ENCODE measurements around the gene ATRX.
"Not testable (repeated sequence)": the region's sequence is repeated elsewhere in the genome, so short reads cannot be mapped to it uniquely, and the experiment has no call there.

The ATRX gene

GRCh38 chrX:77548751-77549150, 237.3 kb downstream of the ATRX start:
- H3K27ac ChIP-seq (ENCODE audit: low read depth, low read length) = no peak overlapping the region
- no peak overlapping the region for H3K9ac ChIP-seq (ENCODE audit: low read depth, low read length)
- no peaks in the 10 kb centered on the region for H3K27me3 ChIP-seq (ENCODE audit: control insufficient read depth, insufficient read depth, low read length)
- no peak overlapping the region for H3K4me3 ChIP-seq (ENCODE audit: low read depth, low read length)
- no peaks in the 10 kb centered on the region for H3K4me1 ChIP-seq (ENCODE audit: control insufficient read depth, insufficient read depth, low read length)
- H3K9me3 ChIP-seq (ENCODE audit: control insufficient read depth, insufficient read depth, low read length) = peaks cover 23% of the 10 kb centered on the region
- H3K36me3 ChIP-seq (ENCODE audit: control insufficient read depth, insufficient read depth, low read length) = no peaks in the 10 kb centered on the region; the same call in 1 of the 2 replicates

GRCh38 chrX:77539778-77540177, 246.2 kb downstream of the ATRX start:
- not testable (repeated sequence) for H3K27me3 ChIP-seq (ENCODE audit: control insufficient read depth, insufficient read depth, low read length); H3K9ac ChIP-seq (ENCODE audit: low read depth, low read length); H3K4me1 ChIP-seq (ENCODE audit: control insufficient read depth, insufficient read depth, low read length); H3K36me3 ChIP-seq (ENCODE audit: control insufficient read depth, insufficient read depth, low read length); H3K4me3 ChIP-seq (ENCODE audit: low read depth, low read length); H3K27ac ChIP-seq (ENCODE audit: low read depth, low read length)
- H3K9me3 ChIP-seq (ENCODE audit: control insufficient read depth, insufficient read depth, low read length) = peaks cover 18% of the 10 kb centered on the region

- H3K9ac ChIP-seq (ENCODE audit: low read depth, low read length); H3K4me1 ChIP-seq (ENCODE audit: control insufficient read depth, insufficient read depth, low read length); H3K27me3 ChIP-seq (ENCODE audit: control insufficient read depth, insufficient read depth, low read length); H3K27ac ChIP-seq (ENCODE audit: low read depth, low read length); H3K36me3 ChIP-seq (ENCODE audit: control insufficient read depth, insufficient read depth, low read length); H3K4me3 ChIP-seq (ENCODE audit: low read depth, low read length): not testable (repeated sequence)
- peaks cover 26% of the 10 kb centered on the region for H3K9me3 ChIP-seq (ENCODE audit: control insufficient read depth, insufficient read depth, low read length)
Observed at GRCh38 chrX:77531261-77531660, 254.8 kb downstream of the ATRX start.

DNA sequence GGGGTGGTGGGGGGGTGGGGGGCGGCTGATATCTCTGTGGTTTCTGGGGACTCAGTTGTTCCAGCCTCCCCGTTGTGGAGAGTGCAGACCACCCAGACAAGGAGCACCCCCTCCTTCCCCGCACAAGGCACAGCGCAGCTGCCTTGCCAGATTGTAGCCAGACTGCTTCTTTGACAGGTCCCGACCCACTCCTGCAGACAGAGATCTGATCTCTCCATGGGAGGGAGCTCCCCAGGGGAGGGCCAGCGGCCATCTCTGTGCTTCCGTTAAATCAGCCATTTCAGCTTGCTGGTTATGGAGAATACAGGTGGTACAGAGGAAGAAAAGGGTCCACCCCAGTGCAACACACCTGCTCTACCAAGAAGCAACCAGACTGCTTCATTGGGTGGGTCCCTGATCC, 258.0 kb downstream of the ATRX start:
- Histone ChIP-seq H3K27me3 (ENCODE audit: control insufficient read depth, insufficient read depth, low read length) (no peaks in the 10 kb centered on the region), H3K36me3 (ENCODE audit: control insufficient read depth, insufficient read depth, low read length) (peaks cover 2% of the 10 kb centered on the region), H3K27ac (ENCODE audit: low read depth, low read length) (no peak overlapping the region), H3K9ac (ENCODE audit: low read depth, low read length) (no peak overlapping the region), H3K9me3 (ENCODE audit: control insufficient read depth, insufficient read depth, low read length) (peaks cover 23% of the 10 kb centered on the region), H3K4me3 (ENCODE audit: low read depth, low read length) (no peak overlapping the region), H3K4me1 (ENCODE audit: control insufficient read depth, insufficient read depth, low read length) (no peaks in the 10 kb centered on the region)

GRCh38 chrX:77527233-77528001, 258.6 kb downstream of the ATRX start:
- no peak overlapping the region for H3K4me3 ChIP-seq (ENCODE audit: low read depth, low read length)
- no peaks in the 10 kb centered on the region for H3K4me1 ChIP-seq (ENCODE audit: control insufficient read depth, insufficient read depth, low read length)
- no peak overlapping the region for H3K9ac ChIP-seq (ENCODE audit: low read depth, low read length)
- H3K9me3 ChIP-seq (ENCODE audit: control insufficient read depth, insufficient read depth, low read length) = peaks cover 29% of the 10 kb centered on the region
- H3K27me3 ChIP-seq (ENCODE audit: control insufficient read depth, insufficient read depth, low read length) = no peaks in the 10 kb centered on the region
- no peak overlapping the region for H3K27ac ChIP-seq (ENCODE audit: low read depth, low read length)
- peaks cover 7% of the 10 kb centered on the region for H3K36me3 ChIP-seq (ENCODE audit: control insufficient read depth, insufficient read depth, low read length)

- Histone ChIP-seq H3K27me3 (ENCODE audit: control insufficient read depth, insufficient read depth, low read length) (no peaks in the 10 kb centered on the region), H3K4me3 (ENCODE audit: low read depth, low read length) (no peak overlapping the region), H3K4me1 (ENCODE audit: control insufficient read depth, insufficient read depth, low read length) (no peaks in the 10 kb centered on the region), H3K36me3 (ENCODE audit: control insufficient read depth, insufficient read depth, low read length) (peaks cover 35% of the 10 kb centered on the region), H3K27ac (ENCODE audit: low read depth, low read length) (no peak overlapping the region), H3K9ac (ENCODE audit: low read depth, low read length) (no peak overlapping the region), H3K9me3 (ENCODE audit: control insufficient read depth, insufficient read depth, low read length) (peaks cover 50% of the 10 kb centered on the region)
Observed at GRCh38 chrX:77519765-77520164, 266.3 kb downstream of the ATRX start.

DNA sequence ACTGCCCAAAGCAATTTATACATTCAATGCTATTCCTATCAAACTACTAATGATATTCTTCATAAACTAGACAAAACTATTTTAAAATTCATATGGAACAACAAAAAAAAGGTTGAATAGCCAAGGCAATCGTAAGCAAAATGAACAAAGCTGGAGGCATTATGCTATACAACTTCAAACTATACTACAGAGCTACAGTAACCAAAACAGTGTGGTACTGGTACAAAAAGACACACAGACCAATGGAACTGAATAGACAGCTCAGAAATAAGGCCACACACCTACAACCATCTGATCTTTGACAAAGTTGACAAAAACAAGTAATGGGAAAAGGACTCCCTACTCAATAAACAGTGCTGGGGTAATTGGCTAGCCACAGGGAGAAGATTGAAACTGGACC, 271.8 kb downstream of the ATRX start:
- Histone ChIP-seq H3K36me3 (ENCODE audit: control insufficient read depth, insufficient read depth, low read length) (peaks cover 8% of the 10 kb centered on the region; the same call in 1 of the 2 replicates), H3K27me3 (ENCODE audit: control insufficient read depth, insufficient read depth, low read length) (no peaks in the 10 kb centered on the region), H3K27ac (ENCODE audit: low read depth, low read length) (no peak overlapping the region), H3K9ac (ENCODE audit: low read depth, low read length) (no peak overlapping the region), H3K9me3 (ENCODE audit: control insufficient read depth, insufficient read depth, low read length) (peaks cover 52% of the 10 kb centered on the region), H3K4me1 (ENCODE audit: control insufficient read depth, insufficient read depth, low read length) (no peaks in the 10 kb centered on the region), H3K4me3 (ENCODE audit: low read depth, low read length) (no peak overlapping the region)

DNA sequence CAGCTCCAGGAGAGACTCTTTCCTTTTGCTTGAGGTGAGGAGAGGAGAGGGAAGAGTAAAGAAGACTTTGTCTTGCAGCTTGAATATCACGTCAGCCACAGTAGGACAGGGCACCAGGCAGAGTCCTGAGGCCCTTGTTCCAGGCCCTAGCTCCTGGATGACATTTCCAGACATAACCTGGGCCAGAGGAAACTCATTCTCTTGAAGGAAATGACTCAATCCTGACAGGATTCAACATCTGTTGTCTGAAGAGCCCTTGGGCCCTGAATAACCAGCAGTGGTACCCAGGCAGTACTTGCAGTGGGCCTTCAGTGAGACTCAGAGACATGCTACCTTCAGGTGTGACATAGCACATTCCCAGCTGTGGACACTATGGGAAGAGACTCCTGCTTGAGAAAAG, 276.0 kb downstream of the ATRX start:
- Histone ChIP-seq H3K36me3 (ENCODE audit: control insufficient read depth, insufficient read depth, low read length) (peaks cover 30% of the 10 kb centered on the region), H3K9me3 (ENCODE audit: control insufficient read depth, insufficient read depth, low read length) (peaks cover 34% of the 10 kb centered on the region), H3K4me3 (ENCODE audit: low read depth, low read length) (no peak overlapping the region), H3K27me3 (ENCODE audit: control insufficient read depth, insufficient read depth, low read length) (no peaks in the 10 kb centered on the region), H3K9ac (ENCODE audit: low read depth, low read length) (no peak overlapping the region), H3K4me1 (ENCODE audit: control insufficient read depth, insufficient read depth, low read length) (0 out of 2 replicates have a peak, but pooled peaks cover 2% of the 10 kb centered on the region), H3K27ac (ENCODE audit: low read depth, low read length) (no peak overlapping the region)

DNA sequence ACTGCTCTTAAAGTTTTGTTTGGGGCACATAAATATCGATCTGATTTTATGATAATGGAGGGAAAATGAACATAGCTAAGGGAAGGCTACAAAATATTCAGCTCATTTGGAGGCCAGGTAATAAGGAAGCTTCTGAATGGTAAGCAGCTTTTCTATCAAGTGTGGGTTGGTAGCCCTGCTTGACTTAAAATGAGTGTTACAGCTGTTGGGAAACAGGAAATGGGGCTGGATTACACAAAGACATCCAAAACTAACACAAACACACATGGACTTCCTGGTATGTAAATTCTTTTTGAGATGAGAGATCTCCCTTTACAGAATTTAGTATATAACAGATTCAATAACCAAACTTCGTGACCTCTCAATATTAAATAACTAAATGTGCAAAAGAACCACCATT, 280.8 kb downstream of the ATRX start:
- Histone ChIP-seq H3K9me3 (ENCODE audit: control insufficient read depth, insufficient read depth, low read length) (peaks cover 19% of the 10 kb centered on the region), H3K4me3 (ENCODE audit: low read depth, low read length) (no peak overlapping the region)

DNA sequence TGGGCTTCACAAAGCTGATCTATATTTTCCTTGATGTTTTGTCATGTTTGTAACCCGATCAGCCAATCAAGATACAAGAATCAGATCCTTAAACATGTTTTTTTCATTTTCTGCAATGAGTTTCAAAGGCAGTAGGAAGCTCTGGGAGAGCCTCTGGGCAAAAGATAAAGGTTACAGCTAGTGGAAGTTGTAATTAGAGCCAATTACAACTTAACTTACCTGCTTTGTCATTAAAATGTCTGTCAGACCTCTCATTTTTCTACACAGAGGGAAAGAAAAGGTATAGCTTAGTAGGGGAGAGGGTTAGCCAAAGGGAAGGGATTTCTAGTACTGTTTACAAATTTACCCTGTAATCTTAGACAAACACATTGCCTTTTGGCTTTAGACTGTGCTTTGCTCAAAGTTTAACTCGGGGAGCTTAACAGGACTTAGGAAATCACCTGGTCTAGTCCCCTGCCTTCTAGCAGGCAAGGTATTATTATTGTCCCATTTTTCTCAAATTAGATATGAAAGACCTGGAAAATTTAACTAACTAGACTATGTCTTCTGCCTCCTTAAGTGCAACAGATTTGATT, 283.0 kb downstream of the ATRX start:
- peaks cover 14% of the 10 kb centered on the region for H3K9me3 ChIP-seq (ENCODE audit: control insufficient read depth, insufficient read depth, low read length)
- peak overlapping the region; percentile 48 for H3K27ac ChIP-seq (ENCODE audit: low read depth, low read length)
- H3K4me3 ChIP-seq (ENCODE audit: low read depth, low read length) = no peak overlapping the region
- H3K9ac ChIP-seq (ENCODE audit: low read depth, low read length) = no peak overlapping the region
- H3K27me3 ChIP-seq (ENCODE audit: control insufficient read depth, insufficient read depth, low read length) = no peaks in the 10 kb centered on the region
- H3K36me3 ChIP-seq (ENCODE audit: control insufficient read depth, insufficient read depth, low read length) = peaks cover 12% of the 10 kb centered on the region
- peaks cover 21% of the 10 kb centered on the region for H3K4me1 ChIP-seq (ENCODE audit: control insufficient read depth, insufficient read depth, low read length)

More for the DNA sequence above, 280.8 kb downstream of the ATRX start:
- Histone ChIP-seq H3K27me3 (ENCODE audit: control insufficient read depth, insufficient read depth, low read length) (no peaks in the 10 kb centered on the region), H3K9ac (ENCODE audit: low read depth, low read length) (no peak overlapping the region), H3K4me1 (ENCODE audit: control insufficient read depth, insufficient read depth, low read length) (peaks cover 21% of the 10 kb centered on the region), H3K27ac (ENCODE audit: low read depth, low read length) (no peak overlapping the region), H3K36me3 (ENCODE audit: control insufficient read depth, insufficient read depth, low read length) (peaks cover 26% of the 10 kb centered on the region)

- H3K27me3 ChIP-seq (ENCODE audit: control insufficient read depth, insufficient read depth, low read length); H3K36me3 ChIP-seq (ENCODE audit: control insufficient read depth, insufficient read depth, low read length); H3K9ac ChIP-seq (ENCODE audit: low read depth, low read length); H3K4me3 ChIP-seq (ENCODE audit: low read depth, low read length); H3K27ac ChIP-seq (ENCODE audit: low read depth, low read length): not testable (repeated sequence)
- Histone ChIP-seq H3K4me1 (ENCODE audit: control insufficient read depth, insufficient read depth, low read length) (peaks cover 21% of the 10 kb centered on the region), H3K9me3 (ENCODE audit: control insufficient read depth, insufficient read depth, low read length) (peaks cover 14% of the 10 kb centered on the region)
Observed at GRCh38 chrX:77500164-77500563, 285.9 kb downstream of the ATRX start.

All from HUES48 (cell line).